SK-N-SH (cell line): ENCODE results near the gene CTBP2.

Experiments
- CHD2 ChIP-seq: fragments of 150-350 bp; IDR thresholded peaks from 2 replicates; pipeline ENCODE4 v1.6.1; 2018; ENCODE audit warnings: low read length; ENCODE audit not compliant: partially characterized antibody
- CTCF ChIP-seq: fragments of 200-600 bp; sonication (generic); IDR thresholded peaks from 2 replicates; pipeline ENCODE4 v1.6.1; 2017; ENCODE audit warnings: antibody characterized with exemption, mild to moderate bottlenecking, moderate library complexity
- FOXM1 ChIP-seq: IDR thresholded peaks from 2 replicates; pipeline ENCODE4 v1.4.0; 2012; ENCODE audit warnings: low read depth, mild to moderate bottlenecking
- GABPA ChIP-seq: IDR thresholded peaks from 2 replicates; pipeline ENCODE4 v1.4.0; 2012; ENCODE audit warnings: low read depth, mild to moderate bottlenecking
- GATA2 ChIP-seq: sonication (generic); formaldehyde crosslinking; IDR thresholded peaks from 2 replicates; pipeline ENCODE4 v1.5.0; 2020; ENCODE audit warnings: mild to moderate bottlenecking, missing genetic modification reagents
- IRF3 ChIP-seq: fragments of 150-350 bp; IDR thresholded peaks from 2 replicates; pipeline ENCODE4 v1.6.1; 2016; ENCODE audit warnings: mild to moderate bottlenecking, low read depth, low read length
- JUND ChIP-seq: IDR thresholded peaks from 2 replicates; pipeline ENCODE4 v1.4.0; 2012
- MAX ChIP-seq: IDR thresholded peaks from 2 replicates; pipeline ENCODE4 v1.4.0; 2012; ENCODE audit warnings: low read depth
- PBX3 ChIP-seq: IDR thresholded peaks from 2 replicates; pipeline ENCODE4; 2012
- POLR2AphosphoS5 ChIP-seq: IDR thresholded peaks from 2 replicates; pipeline ENCODE4 v1.6.1; 2012; ENCODE audit warnings: low read depth, low read length
- REST ChIP-seq: IDR thresholded peaks from 2 replicates; pipeline ENCODE4 v1.6.1; 2012; ENCODE audit warnings: mild to moderate bottlenecking, low read depth, low read length, moderate library complexity
- SIN3A ChIP-seq: IDR thresholded peaks from 2 replicates; pipeline ENCODE4 v1.6.1; 2012; ENCODE audit warnings: low read depth, mild to moderate bottlenecking, low read length, moderate library complexity, borderline replicate concordance
- SMC3 ChIP-seq: IDR thresholded peaks from 2 replicates; pipeline ENCODE4 v1.6.1; 2012; ENCODE audit warnings: low read depth, low read length, improper control_type of control experiment
- TAF1 ChIP-seq: IDR thresholded peaks from 2 replicates; pipeline ENCODE4 v1.6.1; 2012; ENCODE audit warnings: low read depth, mild to moderate bottlenecking, low read length, moderate library complexity, borderline replicate concordance

- TF ChIP-seq CTCF (no peak), GABPA (no peak), FOXM1 (no peak), IRF3 (no peak), JUND (no peak), MAX (no peak), GATA2 (no peak), TAF1 (no peak), POLR2AphosphoS5 (no peak), PBX3 (no peak), REST (no peak), SIN3A (no peak), SMC3 (no peak), CHD2 (no peak)
Observed at GRCh38 chr10:124962421-124962820, 197.9 kb downstream of the CTBP2 start.
